NCI-H1694 (cell line): ENCODE results near the gene GNB1.
"Not testable (repeated sequence)": the region's sequence is repeated elsewhere in the genome, so short reads cannot be mapped to it uniquely, and the experiment has no call there.

Source experiments
- DNase-seq: peaks from one replicate; lab custom pipeline; 2025; lab: John Stamatoyannopoulos, UW

Gene GNB1

GRCh38 chr1:1738799-1739337 is 152.0 kb downstream of the GNB1 start:
- DNase-seq, result not testable (repeated sequence)

DNA sequence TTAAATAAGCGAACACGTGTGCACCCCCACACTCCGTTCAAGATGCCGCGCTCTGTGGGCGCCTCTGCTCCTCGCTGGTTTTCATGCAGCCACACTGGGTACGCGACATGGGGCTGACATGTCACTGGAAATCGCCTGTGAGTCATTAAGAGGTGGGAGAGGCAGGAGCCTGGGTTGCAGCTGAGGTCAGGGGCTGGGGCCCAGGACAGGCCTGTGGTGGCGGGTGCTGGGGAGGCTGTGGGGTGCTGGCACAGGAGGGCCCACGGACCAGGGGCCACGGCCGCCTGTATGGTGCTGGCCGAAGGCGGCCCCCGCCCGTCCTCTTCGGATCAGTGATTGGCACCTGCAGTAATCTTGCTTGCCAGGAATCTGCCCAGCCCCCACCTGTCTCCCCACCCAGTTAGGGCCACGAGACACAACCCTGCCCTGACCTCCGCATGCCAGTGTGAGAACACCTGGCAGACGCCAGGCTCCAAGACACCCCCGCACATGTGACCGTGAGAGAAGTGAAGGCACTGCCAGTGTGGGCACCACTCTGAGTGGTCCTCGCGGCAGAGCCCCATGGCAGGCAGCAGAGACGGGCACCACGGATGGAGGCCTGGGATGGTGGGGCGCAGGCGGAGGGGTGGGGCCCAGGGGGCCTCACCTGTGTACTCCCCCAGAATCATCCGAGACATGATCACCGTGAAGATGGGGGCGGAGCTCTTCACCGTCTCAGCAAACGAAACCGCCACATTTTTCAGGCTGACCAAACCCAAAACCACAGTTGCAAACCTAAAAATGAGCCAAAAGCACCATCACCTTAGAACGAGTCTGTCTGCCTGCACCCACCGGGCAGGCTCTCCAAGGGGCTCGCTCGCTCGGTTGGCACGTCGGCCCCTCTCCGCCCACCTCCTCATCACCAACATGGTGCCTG is 153.0 kb downstream of the GNB1 start:
- DNase-seq, result not testable (repeated sequence)
